Measurements from ENCODE around the gene RFC5. TPM values are rescaled to one million over a fixed set of nuclear protein-coding genes. Genes with fewer than 3 reads are reported as not detected.
"Not testable (repeated sequence)": the region's sequence is repeated elsewhere in the genome, so short reads cannot be mapped to it uniquely, and the experiment has no call there.

The RFC5 gene
- total RNA-seq, 1 donor from 2014 or later: 7.3 TPM

DNA sequence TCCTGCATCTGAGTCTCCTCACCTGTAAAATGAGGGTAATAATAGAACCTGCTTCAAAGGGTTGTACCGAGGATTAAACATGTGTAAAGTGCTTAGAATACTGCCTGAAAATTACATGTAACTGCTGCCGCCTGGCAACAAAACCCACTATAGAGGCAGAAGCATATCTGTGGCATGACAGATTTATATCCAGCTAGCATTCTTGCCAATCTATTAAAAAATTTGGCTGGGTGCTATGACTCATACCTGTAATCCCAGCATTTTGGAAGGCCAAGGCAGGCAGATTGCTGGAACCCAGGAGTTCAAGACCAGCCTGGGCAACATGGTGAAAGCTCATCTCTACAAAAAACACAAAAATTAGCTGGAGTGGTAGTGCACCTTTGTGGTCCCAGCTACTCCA lies 31.3 kb upstream of the RFC5 start:
- ATAC-seq: no peak
- DNase-seq: no peak
- Histone ChIP-seq H3K27ac (no peak overlapping the region), H3K4me1 (no peaks in the 10 kb centered on the region), H3K36me3 (no peaks in the 10 kb centered on the region), H3K4me3 (no peak overlapping the region), H3K27me3 (ENCODE audit: low read depth) (peaks cover 4% of the 10 kb centered on the region), H3K9me3 (no peaks in the 10 kb centered on the region)
- TF ChIP-seq, protein P1, sequence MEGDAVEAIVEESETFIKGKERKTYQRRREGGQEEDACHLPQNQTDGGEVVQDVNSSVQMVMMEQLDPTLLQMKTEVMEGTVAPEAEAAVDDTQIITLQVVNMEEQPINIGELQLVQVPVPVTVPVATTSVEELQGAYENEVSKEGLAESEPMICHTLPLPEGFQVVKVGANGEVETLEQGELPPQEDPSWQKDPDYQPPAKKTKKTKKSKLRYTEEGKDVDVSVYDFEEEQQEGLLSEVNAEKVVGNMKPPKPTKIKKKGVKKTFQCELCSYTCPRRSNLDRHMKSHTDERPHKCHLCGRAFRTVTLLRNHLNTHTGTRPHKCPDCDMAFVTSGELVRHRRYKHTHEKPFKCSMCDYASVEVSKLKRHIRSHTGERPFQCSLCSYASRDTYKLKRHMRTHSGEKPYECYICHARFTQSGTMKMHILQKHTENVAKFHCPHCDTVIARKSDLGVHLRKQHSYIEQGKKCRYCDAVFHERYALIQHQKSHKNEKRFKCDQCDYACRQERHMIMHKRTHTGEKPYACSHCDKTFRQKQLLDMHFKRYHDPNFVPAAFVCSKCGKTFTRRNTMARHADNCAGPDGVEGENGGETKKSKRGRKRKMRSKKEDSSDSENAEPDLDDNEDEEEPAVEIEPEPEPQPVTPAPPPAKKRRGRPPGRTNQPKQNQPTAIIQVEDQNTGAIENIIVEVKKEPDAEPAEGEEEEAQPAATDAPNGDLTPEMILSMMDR (IDR thresholded peaks at IDR 0.05): no peak
- intact Hi-C loops (cut with DNase I): no loop called here

DNA sequence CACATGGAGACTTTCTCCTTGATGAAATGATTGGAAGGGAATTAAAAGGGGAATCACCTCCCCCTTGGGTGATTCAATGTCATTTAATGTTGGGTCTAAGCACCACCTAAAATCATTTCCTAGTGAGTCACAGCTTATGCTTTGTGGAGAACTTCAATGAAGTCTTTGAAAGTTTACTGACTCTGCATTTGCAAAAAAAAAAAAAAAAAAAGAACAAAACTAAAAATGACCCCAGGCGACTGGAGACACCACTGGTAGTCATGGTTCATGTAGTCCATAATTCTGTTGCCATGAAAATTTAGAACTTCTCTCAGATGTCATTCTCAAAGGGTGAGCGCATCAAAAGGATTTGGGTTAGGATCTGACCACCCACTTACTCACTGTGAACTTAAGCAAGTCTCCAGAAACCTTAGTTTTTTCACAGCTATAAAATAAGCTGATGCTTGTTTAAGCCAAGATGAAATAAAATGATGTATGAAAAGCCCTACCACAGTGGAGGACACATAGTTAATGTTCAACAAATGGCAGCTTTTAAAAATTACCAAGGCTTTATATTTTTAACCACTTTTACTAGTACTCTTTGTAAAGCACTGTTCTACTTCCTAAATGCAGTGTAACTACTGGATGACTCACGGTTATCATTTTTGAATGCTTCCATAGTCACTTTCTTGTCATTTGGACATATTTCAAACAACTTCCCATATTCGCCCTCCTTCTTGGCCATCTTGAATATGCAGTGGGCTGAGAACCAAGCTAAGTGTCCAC lies 29.6 kb upstream of the RFC5 start:
- TF ChIP-seq, protein P1 (IDR thresholded peaks at IDR 0.05): no peak
- H3K4me1 ChIP-seq: no peaks in the 10 kb centered on the region
- H3K36me3 ChIP-seq: no peaks in the 10 kb centered on the region
- no peaks in the 10 kb centered on the region for H3K27me3 ChIP-seq (ENCODE audit: low read depth)
- no peak for ATAC-seq
- no peak overlapping the region for H3K4me3 ChIP-seq
- DNase-seq: no peak
- intact Hi-C loops (cut with DNase I): no loop called here
- H3K9me3 ChIP-seq: no peaks in the 10 kb centered on the region
- H3K27ac ChIP-seq: no peak overlapping the region

DNA sequence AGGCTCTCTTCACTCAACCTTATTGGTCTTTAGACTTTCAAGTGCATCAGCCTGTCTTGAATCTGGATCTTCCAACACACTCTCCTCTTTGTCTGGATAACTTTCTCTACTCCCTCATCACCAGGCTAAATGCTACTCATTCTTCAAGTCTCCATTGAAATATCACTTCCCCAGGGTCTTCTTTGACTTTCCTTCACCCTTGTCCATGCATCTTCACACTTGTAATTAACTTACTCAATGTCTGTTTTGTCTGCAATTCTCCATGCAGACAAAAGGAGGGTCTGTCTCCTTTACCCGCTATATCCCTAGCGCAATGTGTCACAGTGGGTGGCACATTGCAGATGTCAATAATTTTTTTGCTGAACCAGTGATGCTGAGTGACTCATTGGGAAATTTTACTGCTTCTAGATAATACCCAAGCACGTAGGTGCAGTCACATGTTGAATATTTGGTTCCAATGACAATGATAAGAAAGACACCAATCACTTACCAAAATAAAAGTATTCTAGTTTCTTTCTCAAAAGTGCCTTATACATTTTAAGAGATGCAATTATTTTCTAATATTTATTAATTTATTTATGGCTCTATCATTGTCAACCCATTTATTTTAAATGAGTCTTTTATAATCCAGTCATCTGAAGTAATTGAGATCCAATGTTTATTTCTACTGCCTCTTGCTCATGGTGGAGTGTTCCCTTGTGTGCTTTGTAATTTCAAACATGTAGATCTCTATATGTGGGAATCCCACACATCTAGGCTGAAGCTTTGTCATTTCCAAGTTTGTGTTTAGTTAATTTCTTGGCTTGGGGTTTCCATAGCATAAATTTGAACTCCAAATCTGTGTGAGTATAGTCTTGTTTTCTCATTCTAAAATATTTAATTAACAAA lies 21.7 kb upstream of the RFC5 start:
- H3K9me3 ChIP-seq: no peaks in the 10 kb centered on the region
- H3K36me3 ChIP-seq: no peaks in the 10 kb centered on the region
- TF ChIP-seq, protein P1 (IDR thresholded peaks at IDR 0.05): no peak
- ATAC-seq (no peak), DNase-seq (no peak)
- H3K27me3 ChIP-seq (ENCODE audit: low read depth): no peaks in the 10 kb centered on the region
- no peaks in the 10 kb centered on the region for H3K4me1 ChIP-seq
- H3K27ac ChIP-seq: no peak overlapping the region
- intact Hi-C loops (cut with DNase I): no loop called here
- H3K4me3 ChIP-seq: no peak overlapping the region

DNA sequence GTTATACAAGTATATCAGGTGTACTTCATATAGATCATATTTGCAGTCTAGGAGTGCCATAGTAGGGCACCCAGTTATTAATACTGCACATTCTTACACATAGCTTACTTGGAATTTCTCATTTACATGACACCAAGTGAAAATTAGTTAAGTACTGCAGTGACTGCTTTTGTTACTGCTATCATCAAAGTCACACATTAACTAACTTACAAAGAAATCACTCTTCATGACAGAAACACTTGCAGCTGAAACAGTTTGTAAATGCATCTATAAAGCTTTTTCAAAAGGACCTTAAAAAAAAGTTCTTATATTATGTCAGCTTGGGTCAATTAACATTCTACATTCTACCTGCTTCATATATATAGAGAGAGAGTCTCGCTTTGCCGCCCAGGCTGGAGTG lies 17.8 kb upstream of the RFC5 start:
- intact Hi-C loops (cut with DNase I): no loop called here
- H3K27me3 ChIP-seq (ENCODE audit: low read depth): no peaks in the 10 kb centered on the region
- no peak for ATAC-seq
- DNase-seq: no peak
- H3K9me3 ChIP-seq: no peaks in the 10 kb centered on the region
- H3K36me3 ChIP-seq: no peaks in the 10 kb centered on the region
- H3K4me1 ChIP-seq: no peaks in the 10 kb centered on the region
- no peak overlapping the region for H3K4me3 ChIP-seq
- no peak overlapping the region for H3K27ac ChIP-seq
- TF ChIP-seq, protein P1 (IDR thresholded peaks at IDR 0.05): no peak

- H3K4me3 ChIP-seq; intact Hi-C loops (cut with DNase I); H3K4me1 ChIP-seq; H3K9me3 ChIP-seq; H3K27ac ChIP-seq; DNase-seq; H3K27me3 ChIP-seq (ENCODE audit: low read depth); ATAC-seq; H3K36me3 ChIP-seq: not testable (repeated sequence)
These were observed 16.7 kb upstream of the RFC5 start for GRCh38 chr12:117999806-118000205.

DNA sequence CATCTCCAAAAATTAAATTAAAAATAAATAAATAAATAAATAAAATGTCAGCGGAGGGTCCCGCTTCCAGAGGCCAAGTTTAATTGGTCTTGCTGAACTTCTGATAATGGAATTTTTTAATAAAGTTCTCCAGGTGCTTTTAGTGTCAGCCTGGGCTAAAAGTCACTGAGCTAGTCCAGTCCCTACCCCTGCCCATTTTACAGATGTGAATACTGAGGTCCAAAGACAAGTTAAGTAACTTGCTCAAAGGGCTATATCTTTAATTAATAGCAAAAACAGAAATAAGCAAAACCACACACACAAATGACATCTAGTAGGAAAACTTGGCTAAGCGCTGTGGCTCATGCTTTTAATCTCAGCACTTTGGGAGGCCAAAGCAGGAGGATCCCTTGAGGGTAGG lies 5.6 kb upstream of the RFC5 start:
- TF ChIP-seq, protein P1 (IDR thresholded peaks at IDR 0.05): no peak
- ATAC-seq (no peak), DNase-seq (no peak)
- intact Hi-C loops (cut with DNase I): no loop called here
- no peak overlapping the region for H3K27ac ChIP-seq
- peaks cover 1% of the 10 kb centered on the region for H3K4me1 ChIP-seq
- no peaks in the 10 kb centered on the region for H3K9me3 ChIP-seq
- no peaks in the 10 kb centered on the region for H3K27me3 ChIP-seq (ENCODE audit: low read depth)
- H3K4me3 ChIP-seq: no peak overlapping the region
- no peaks in the 10 kb centered on the region for H3K36me3 ChIP-seq
